Stomach (tissue), 4 donors: Measurements from ENCODE around the gene OR5H14.
"Not testable (repeated sequence)": the region's sequence is repeated elsewhere in the genome, so short reads cannot be mapped to it uniquely, and the experiment has no call there.

Experiments used
- POLR2A ChIP-seq, 4 donors: fragments of 450-650 bp; IDR thresholded peaks; one replicate each; pipeline ENCODE4 v1.6.1; 2016; ENCODE audit warnings: antibody characterized with exemption in 4 of 4, control low read depth in 2 of 4, mild to moderate bottlenecking in 1 of 4, moderate library complexity in 1 of 4
- POLR2AphosphoS5 ChIP-seq, 3 donors: sonication (generic); formaldehyde crosslinking; IDR thresholded peaks; one replicate each; pipeline ENCODE4 v1.6.1; 2016; ENCODE audit warnings: antibody characterized with exemption in 3 of 3
- TF ChIP-seq, protein P1 (sequence below), 7 experiments: fragments of 450-650 bp in 4 of 7; fragments of 200-600 bp in 3 of 7; sonication (generic) in 3 of 7; IDR thresholded peaks; one replicate each; pipeline ENCODE4 v1.5.1; 2016 to 2019; ENCODE audit warnings: antibody characterized with exemption in 7 of 7, control low read depth in 2 of 7, mild to moderate bottlenecking in 1 of 7

DNA sequence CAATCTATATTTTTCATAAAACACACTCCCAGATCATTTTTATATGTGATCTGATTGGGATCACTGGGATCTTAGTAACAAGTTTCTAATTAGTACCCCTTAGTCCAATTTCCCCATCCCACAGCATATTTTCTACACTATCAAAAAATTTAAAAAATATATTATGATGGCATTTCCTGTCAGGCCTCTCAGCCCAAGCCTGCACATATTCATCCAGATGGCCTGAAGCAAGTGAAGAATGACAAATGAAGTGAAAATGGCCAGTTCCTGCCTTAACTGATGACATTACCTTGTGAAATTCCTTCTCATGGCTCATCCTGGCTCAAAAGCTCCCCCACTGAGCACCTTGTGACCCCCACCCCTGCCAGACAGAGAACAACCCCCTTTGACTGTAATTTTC, 43.6 kb downstream of the OR5H14 start:
- TF ChIP-seq POLR2AphosphoS5, POLR2A (IDR thresholded peaks at IDR 0.05): not testable (repeated sequence)
- TF ChIP-seq, protein P1, sequence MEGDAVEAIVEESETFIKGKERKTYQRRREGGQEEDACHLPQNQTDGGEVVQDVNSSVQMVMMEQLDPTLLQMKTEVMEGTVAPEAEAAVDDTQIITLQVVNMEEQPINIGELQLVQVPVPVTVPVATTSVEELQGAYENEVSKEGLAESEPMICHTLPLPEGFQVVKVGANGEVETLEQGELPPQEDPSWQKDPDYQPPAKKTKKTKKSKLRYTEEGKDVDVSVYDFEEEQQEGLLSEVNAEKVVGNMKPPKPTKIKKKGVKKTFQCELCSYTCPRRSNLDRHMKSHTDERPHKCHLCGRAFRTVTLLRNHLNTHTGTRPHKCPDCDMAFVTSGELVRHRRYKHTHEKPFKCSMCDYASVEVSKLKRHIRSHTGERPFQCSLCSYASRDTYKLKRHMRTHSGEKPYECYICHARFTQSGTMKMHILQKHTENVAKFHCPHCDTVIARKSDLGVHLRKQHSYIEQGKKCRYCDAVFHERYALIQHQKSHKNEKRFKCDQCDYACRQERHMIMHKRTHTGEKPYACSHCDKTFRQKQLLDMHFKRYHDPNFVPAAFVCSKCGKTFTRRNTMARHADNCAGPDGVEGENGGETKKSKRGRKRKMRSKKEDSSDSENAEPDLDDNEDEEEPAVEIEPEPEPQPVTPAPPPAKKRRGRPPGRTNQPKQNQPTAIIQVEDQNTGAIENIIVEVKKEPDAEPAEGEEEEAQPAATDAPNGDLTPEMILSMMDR (IDR thresholded peaks at IDR 0.05), result not testable (repeated sequence)
